CD14-positive monocyte (primary cell): ENCODE data around the gene PIP4K2B. TPM values are rescaled to one million over a fixed set of nuclear protein-coding genes. Genes with fewer than 3 reads are reported as not detected.

Experiments used
- DNase-seq, 3 donors: peaks; one replicate each; pipeline ENCODE4 v3.0.0-alpha.2; 2011 to 2022
- H2AFZ ChIP-seq: 2 replicates; pipeline ENCODE4 v1.6.0; 2012; ENCODE audit warnings: mild to moderate bottlenecking, low read depth, low read length, inconsistent platforms; ENCODE audit not compliant: insufficient read depth, poor library complexity, severe bottlenecking
- H3K27ac ChIP-seq, 2 donors: 1 replicate in 1 of 2; 2 replicates in 1 of 2; pipeline ENCODE4 v1.5.1; 2012 to 2013; ENCODE audit warnings: low read length in 2 of 2, control low read depth in 1 of 2, inconsistent platforms in 1 of 2, low read depth in 1 of 2, mild to moderate bottlenecking in 1 of 2
- H3K27me3 ChIP-seq, 2 donors: one replicate each; pipeline versions ENCODE4 v1.6.0 to v1.6.1; 2011 to 2013; ENCODE audit warnings: low read length in 2 of 2; ENCODE audit not compliant: control insufficient read depth in 2 of 2, insufficient read depth in 2 of 2
- H3K36me3 ChIP-seq, 2 donors: replicated peaks in 1 of 2; 1 replicate in 1 of 2; 2 replicates in 1 of 2; pipeline versions ENCODE4 v1.5.1 to v1.6.1; 2012 to 2013; ENCODE audit warnings: low read length in 2 of 2, control low read depth in 1 of 2, inconsistent platforms in 1 of 2, mild to moderate bottlenecking in 1 of 2; ENCODE audit not compliant: insufficient read depth in 2 of 2, control insufficient read depth in 1 of 2
- H3K4me1 ChIP-seq, 2 donors: 1 replicate in 1 of 2; 2 replicates in 1 of 2; pipeline versions ENCODE4 v1.5.1 to v1.6.1; 2012 to 2013; ENCODE audit warnings: low read length in 2 of 2, control low read depth in 1 of 2, inconsistent platforms in 1 of 2, mild to moderate bottlenecking in 1 of 2, moderate library complexity in 1 of 2; ENCODE audit not compliant: insufficient read depth in 2 of 2, control insufficient read depth in 1 of 2
- H3K4me2 ChIP-seq: replicated peaks from 2 replicates; pipeline ENCODE3; 2012; ENCODE audit warnings: low read length, moderate library complexity, mild to moderate bottlenecking; ENCODE audit not compliant: poor library complexity, severe bottlenecking; ENCODE audit errors: extremely low read depth
- H3K4me3 ChIP-seq, 3 experiments: fragments of 200-600 bp in 1 of 3; sonication (generic) in 1 of 3; replicated peaks in 1 of 3; 1 replicate in 2 of 3; 2 replicates in 1 of 3; pipeline ENCODE4 v1.5.1; 2011 to 2013; ENCODE audit warnings: low read length in 3 of 3, mild to moderate bottlenecking in 3 of 3, control low read depth in 2 of 3, low read depth in 2 of 3, inconsistent platforms in 1 of 3, moderate library complexity in 1 of 3
- H3K79me2 ChIP-seq: 2 replicates; pipeline ENCODE4 v1.6.0; 2012; ENCODE audit warnings: mild to moderate bottlenecking, control low read depth, inconsistent platforms, low read length, moderate library complexity; ENCODE audit not compliant: insufficient read depth
- H3K9ac ChIP-seq: 2 replicates; pipeline ENCODE4 v1.6.0; 2017; ENCODE audit warnings: low read length, mild to moderate bottlenecking; ENCODE audit not compliant: insufficient read depth, poor library complexity, severe bottlenecking
- H3K9me3 ChIP-seq, 2 donors: replicated peaks in 1 of 2; 1 replicate in 1 of 2; 2 replicates in 1 of 2; pipeline versions ENCODE4 v1.5.1 to v1.6.1; 2012 to 2013; ENCODE audit warnings: low read length in 2 of 2, control low read depth in 1 of 2; ENCODE audit not compliant: control insufficient read depth in 1 of 2, insufficient read depth in 1 of 2
- H4K20me1 ChIP-seq: 2 replicates; pipeline ENCODE4 v1.6.0; 2012; ENCODE audit warnings: mild to moderate bottlenecking, low read length, control low read depth, moderate library complexity; ENCODE audit not compliant: insufficient read depth
- H3K27ac Mint-ChIP-seq, 7 donors: one replicate each; pipeline ENCODE4 v1.8.0; 2020; ENCODE audit warnings: mild to moderate bottlenecking in 7 of 7, mixed read lengths in 7 of 7, moderate library complexity in 6 of 7, inconsistent platforms in 2 of 7
- H3K27me3 Mint-ChIP-seq, 3 donors: one replicate each; pipeline ENCODE4 v1.8.0; 2021 to 2022; ENCODE audit warnings: low read depth in 3 of 3, mild to moderate bottlenecking in 3 of 3, mixed read lengths in 3 of 3, moderate library complexity in 3 of 3, inconsistent platforms in 1 of 3
- H3K36me3 Mint-ChIP-seq, 2 donors: one replicate each; pipeline ENCODE4 v1.8.0; 2020; ENCODE audit warnings: mixed read lengths in 2 of 2, inconsistent platforms in 1 of 2, mild to moderate bottlenecking in 1 of 2
- H3K4me1 Mint-ChIP-seq: one replicate; pipeline ENCODE4 v1.8.0; 2020; ENCODE audit warnings: mild to moderate bottlenecking, mixed read lengths
- H3K4me3 Mint-ChIP-seq, 2 donors: one replicate each; pipeline ENCODE4 v1.8.0; 2020; ENCODE audit warnings: mild to moderate bottlenecking in 2 of 2, mixed read lengths in 2 of 2, moderate library complexity in 1 of 2
- H3K9me3 Mint-ChIP-seq, 7 donors: one replicate each; pipeline ENCODE4 v1.8.0; 2020 to 2022; ENCODE audit warnings: mixed read lengths in 7 of 7, mild to moderate bottlenecking in 6 of 7, moderate library complexity in 6 of 7, inconsistent platforms in 2 of 7
- CTCF ChIP-seq: fragments of 200-600 bp; IDR thresholded peaks from one replicate; pipeline ENCODE4 v1.8.0; 2022; ENCODE audit warnings: antibody characterized with exemption, mild to moderate bottlenecking
- WGBS: methylation state at CpG from one replicate; pipeline ENCODE4 v1.1.5; 2013; ENCODE audit warnings: missing lambda C conversion rate; ENCODE audit not compliant: insufficient coverage; 5-methylcytosine and 5-hydroxymethylcytosine counted together
- intact Hi-C, 2 donors: fragments of 100-400 bp; cut with micrococcal nuclease; formaldehyde crosslinking; loops; one replicate each; pipeline versions ENCODE4 v1.15.0 to v1.15.1; 2023
- polyA plus RNA-seq, 3 donors: library from polyadenylated mRNA; depleted of rRNA in 1 of 3; unstranded in 2 of 3; stranded (reverse) in 1 of 3; fragments of 300-500 nt in 2 of 3; fragments of >200 nt in 1 of 3; fragmentation: Illumina TruSeq in 2 of 3; gene quantifications; 1 replicate in 2 of 3; 2 replicates in 1 of 3; pipeline ENCODE4 v1.2.3, GENCODE V29; 2012 to 2021

PIP4K2B gene
- polyA plus RNA-seq, 3 donors, result 4.4 to 20.2 (median 4.6) TPM

- H3K9ac ChIP-seq, result no peak overlapping the region
- Mint-ChIP-seq H3K27ac (no peak overlapping the region), H3K27me3 (peaks cover 1 to 2% (median 1%) of the 10 kb centered on the region in 3 donors), H3K9me3 (peaks cover 0 to 4% (median 0%) of the 10 kb centered on the region in 7 donors), H3K4me1 (peaks cover 13% of the 10 kb centered on the region), H3K4me3 (no peak overlapping the region), H3K36me3 (peaks cover 44 to 48% of the 10 kb centered on the region in 2 donors)
- H3K4me2 ChIP-seq, result no peak overlapping the region
- no peaks in the 10 kb centered on the region for H4K20me1 ChIP-seq
- H3K79me2 ChIP-seq, result no peaks in the 10 kb centered on the region
- H3K27ac ChIP-seq, result no peak overlapping the region
- 100% methylated on average over 1 of the region's 16 CpGs for WGBS
- intact Hi-C loops, result no loop called here
- peaks cover 31 to 39% of the 10 kb centered on the region in 2 donors for H3K36me3 ChIP-seq
- H3K27me3 ChIP-seq, result no peaks in the 10 kb centered on the region
- no peaks in the 10 kb centered on the region for H3K9me3 ChIP-seq
- H3K4me3 ChIP-seq, result no peak overlapping the region
- H2AFZ ChIP-seq, result no peak overlapping the region
- TF ChIP-seq CTCF, result no peak
- H3K4me1 ChIP-seq, result peaks cover 8 to 11% of the 10 kb centered on the region in 2 donors
- DNase-seq, result no peak
Observed at GRCh38 chr17:38721802-38722201, 77.6 kb downstream of the PIP4K2B start.

- Histone ChIP-seq H3K27me3 (no peaks in the 10 kb centered on the region), H3K4me3 (no peak overlapping the region), H3K36me3 (peaks cover 38 to 48% of the 10 kb centered on the region in 2 donors), H2AFZ (no peak overlapping the region), H3K4me1 (peaks cover 8 to 11% of the 10 kb centered on the region in 2 donors), H4K20me1 (no peaks in the 10 kb centered on the region), H3K4me2 (no peak overlapping the region), H3K9ac (no peak overlapping the region), H3K79me2 (no peaks in the 10 kb centered on the region), H3K9me3 (no peaks in the 10 kb centered on the region), H3K27ac (no peak overlapping the region)
- no peak for TF ChIP-seq CTCF
- Mint-ChIP-seq H3K4me3 (no peak overlapping the region), H3K36me3 (peaks cover 48 to 52% of the 10 kb centered on the region in 2 donors), H3K9me3 (peaks cover 0 to 4% (median 0%) of the 10 kb centered on the region in 7 donors), H3K27ac (no peak overlapping the region), H3K27me3 (peaks cover 1 to 2% (median 1%) of the 10 kb centered on the region in 3 donors), H3K4me1 (peaks cover 12% of the 10 kb centered on the region)
- DNase-seq, result no peak
- intact Hi-C loops, result no loop called here
- WGBS, result 93% methylated on average over 2 of the region's 6 CpGs
Observed at GRCh38 chr17:38720941-38721340, 78.4 kb downstream of the PIP4K2B start.
